Uterus (tissue), 4 donors: ENCODE data around the gene TUBA3D. TPM values are rescaled to one million over a fixed set of nuclear protein-coding genes. Genes with fewer than 3 reads are reported as not detected.
"Not testable (repeated sequence)": the region's sequence is repeated elsewhere in the genome, so short reads cannot be mapped to it uniquely, and the experiment has no call there.

ENCODE experiments used
- DNase-seq, 2 donors: peaks; one replicate each; pipeline ENCODE4 v3.0.0-alpha.2; 2019 to 2020
- H3K27ac ChIP-seq, 2 donors: fragments of 200-600 bp; sonication (generic); 1 replicate in 1 of 2; 2 replicates in 1 of 2; pipeline ENCODE4 v1.5.1; 2016 to 2018
- H3K27me3 ChIP-seq, 2 donors: fragments of 200-600 bp; sonication (generic); one replicate each; pipeline ENCODE4 v1.5.1; 2018 to 2019; ENCODE audit warnings: control low read depth in 1 of 2
- H3K36me3 ChIP-seq, 2 donors: fragments of 200-600 bp; sonication (generic); one replicate each; pipeline ENCODE4 v1.5.1; 2019; ENCODE audit warnings: control low read depth in 1 of 2
- H3K4me1 ChIP-seq, 2 donors: fragments of 200-600 bp; sonication (generic); one replicate each; pipeline ENCODE4 v1.5.1; 2018 to 2019; ENCODE audit warnings: control low read depth in 1 of 2
- H3K4me3 ChIP-seq, 2 donors: fragments of 200-600 bp; sonication (generic); 1 replicate in 1 of 2; 2 replicates in 1 of 2; pipeline ENCODE4 v1.5.1; 2018 to 2019; ENCODE audit warnings: mild to moderate bottlenecking in 1 of 2
- H3K9me3 ChIP-seq, 2 donors: fragments of 200-600 bp; sonication (generic); one replicate each; pipeline ENCODE4 v1.5.1; 2019; ENCODE audit warnings: control low read depth in 1 of 2
- POLR2A ChIP-seq, 2 donors: fragments of 450-650 bp; IDR thresholded peaks; one replicate each; pipeline ENCODE4 v1.6.1; 2016; ENCODE audit warnings: antibody characterized with exemption in 2 of 2, mild to moderate bottlenecking in 1 of 2, moderate library complexity in 1 of 2
- intact Hi-C: fragments of 100-400 bp; cut with DNase I; formaldehyde crosslinking; loops from one replicate; pipeline ENCODE4 v1.15.1; 2023; ENCODE audit warnings: low total_unique reads
- total RNA-seq, 4 donors: library from RNA; depleted of rRNA in 3 of 4; stranded (reverse); fragments of >200 nt in 3 of 4; gene quantifications; one replicate each; pipeline versions ENCODE4 v1.1.0 to v1.2.4, GENCODE V29; 2014 to 2023
- TF ChIP-seq, protein P1 (sequence below), 4 experiments: fragments of 200-600 bp in 2 of 4; fragments of 450-650 bp in 2 of 4; sonication (generic) in 2 of 4; IDR thresholded peaks; one replicate each; pipeline ENCODE4 v1.5.1; 2016 to 2019; ENCODE audit warnings: antibody characterized with exemption in 4 of 4, mild to moderate bottlenecking in 2 of 4, moderate library complexity in 1 of 4
- donor health status: DM: yes; HTN: yes; CAD: no.

TUBA3D gene
- total RNA-seq, 4 donors from 2014 or later: 1.0 to 30.3 (median 9.3) TPM

DNA sequence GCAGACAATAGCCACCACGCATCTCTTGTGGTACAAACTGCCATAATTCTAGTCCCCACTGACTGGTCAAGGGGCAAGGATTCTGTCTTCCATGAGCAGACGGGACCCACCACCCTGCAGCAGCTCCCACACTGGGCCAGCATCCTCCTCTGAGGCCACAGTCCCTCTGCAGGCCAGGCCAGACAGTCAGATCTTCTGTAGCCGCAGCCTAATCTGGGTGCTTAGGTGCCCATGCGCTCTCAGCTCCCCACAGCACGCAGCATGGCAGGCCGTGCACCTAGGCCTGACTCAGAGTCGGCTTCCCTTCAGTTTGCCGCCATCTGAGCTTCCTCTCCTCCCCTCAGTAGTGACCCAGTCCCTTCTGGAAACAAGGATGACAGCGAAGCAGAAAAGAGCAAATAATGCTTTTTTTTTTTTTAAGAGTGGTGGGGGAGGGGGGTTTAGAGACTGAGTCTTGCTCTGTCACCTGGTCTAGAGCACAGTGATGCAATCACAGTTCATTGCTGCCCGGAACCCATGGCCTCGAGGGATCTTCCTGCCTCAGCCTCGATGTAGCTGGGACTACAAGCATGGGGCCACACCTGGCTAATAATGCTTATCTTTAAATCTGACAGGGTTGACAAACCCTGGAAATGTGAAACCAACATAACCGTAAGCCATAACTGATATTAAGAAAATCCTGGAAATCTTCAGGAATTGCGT is 10.4 kb downstream of the TUBA3D start:
- H3K36me3 ChIP-seq, H3K4me1 ChIP-seq, H3K4me3 ChIP-seq, H3K27ac ChIP-seq, intact Hi-C loops, H3K9me3 ChIP-seq, DNase-seq, H3K27me3 ChIP-seq: not testable (repeated sequence)

DNA sequence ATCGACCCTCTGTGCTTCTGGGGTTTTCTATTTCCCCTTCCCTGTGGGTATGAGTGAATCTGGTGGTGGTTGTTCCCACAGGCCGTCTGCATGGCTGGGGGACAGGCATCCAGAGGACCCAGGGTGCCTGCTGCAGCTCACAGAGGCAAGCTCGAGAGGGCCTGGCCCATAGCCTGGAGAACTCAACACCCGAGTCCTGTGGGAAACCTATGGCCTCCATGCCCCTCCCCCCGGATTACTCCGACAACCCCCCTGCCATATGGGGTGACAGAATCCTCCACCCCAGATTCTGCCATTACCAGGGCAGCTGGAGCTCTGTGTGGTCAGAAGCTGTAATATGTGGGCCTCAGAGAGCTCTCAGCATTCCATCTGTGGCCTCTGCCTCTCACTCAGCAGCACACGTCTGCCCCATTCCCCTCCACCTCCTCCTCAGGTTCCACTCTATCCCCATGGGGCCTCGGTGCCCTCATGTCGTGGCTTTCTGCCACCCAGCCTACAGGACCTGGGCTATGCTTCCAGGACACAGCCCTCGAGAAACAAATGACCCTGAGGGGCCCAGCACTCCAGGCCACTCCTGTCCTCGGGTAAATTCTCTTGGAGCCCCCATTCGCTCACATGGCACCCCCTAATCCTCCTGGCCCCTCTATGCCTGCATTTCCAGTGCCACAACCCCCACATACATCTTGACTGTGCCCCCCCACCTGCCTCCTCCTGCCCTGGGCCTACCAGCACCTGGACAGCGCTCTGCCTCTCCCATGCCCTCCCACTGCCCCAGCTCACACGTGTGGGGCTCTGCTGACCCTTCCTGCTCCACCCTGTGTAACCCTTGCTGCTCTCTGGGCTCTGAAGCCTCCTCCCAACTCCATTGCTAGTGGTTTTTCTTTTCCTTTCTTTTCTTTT is 12.6 kb downstream of the TUBA3D start:
- Histone ChIP-seq H3K9me3 (no peaks in the 10 kb centered on the region), H3K27me3 (no peaks in the 10 kb centered on the region), H3K36me3 (no peaks in the 10 kb centered on the region), H3K27ac (no peak overlapping the region), H3K4me3 (no peak overlapping the region), H3K4me1 (no peaks in the 10 kb centered on the region)
- TF ChIP-seq, protein P1, sequence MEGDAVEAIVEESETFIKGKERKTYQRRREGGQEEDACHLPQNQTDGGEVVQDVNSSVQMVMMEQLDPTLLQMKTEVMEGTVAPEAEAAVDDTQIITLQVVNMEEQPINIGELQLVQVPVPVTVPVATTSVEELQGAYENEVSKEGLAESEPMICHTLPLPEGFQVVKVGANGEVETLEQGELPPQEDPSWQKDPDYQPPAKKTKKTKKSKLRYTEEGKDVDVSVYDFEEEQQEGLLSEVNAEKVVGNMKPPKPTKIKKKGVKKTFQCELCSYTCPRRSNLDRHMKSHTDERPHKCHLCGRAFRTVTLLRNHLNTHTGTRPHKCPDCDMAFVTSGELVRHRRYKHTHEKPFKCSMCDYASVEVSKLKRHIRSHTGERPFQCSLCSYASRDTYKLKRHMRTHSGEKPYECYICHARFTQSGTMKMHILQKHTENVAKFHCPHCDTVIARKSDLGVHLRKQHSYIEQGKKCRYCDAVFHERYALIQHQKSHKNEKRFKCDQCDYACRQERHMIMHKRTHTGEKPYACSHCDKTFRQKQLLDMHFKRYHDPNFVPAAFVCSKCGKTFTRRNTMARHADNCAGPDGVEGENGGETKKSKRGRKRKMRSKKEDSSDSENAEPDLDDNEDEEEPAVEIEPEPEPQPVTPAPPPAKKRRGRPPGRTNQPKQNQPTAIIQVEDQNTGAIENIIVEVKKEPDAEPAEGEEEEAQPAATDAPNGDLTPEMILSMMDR (IDR thresholded peaks at IDR 0.05): no peak
- no peak for TF ChIP-seq POLR2A (IDR thresholded peaks at IDR 0.05)
- intact Hi-C loops: no loop called here
- DNase-seq: no peak

DNA sequence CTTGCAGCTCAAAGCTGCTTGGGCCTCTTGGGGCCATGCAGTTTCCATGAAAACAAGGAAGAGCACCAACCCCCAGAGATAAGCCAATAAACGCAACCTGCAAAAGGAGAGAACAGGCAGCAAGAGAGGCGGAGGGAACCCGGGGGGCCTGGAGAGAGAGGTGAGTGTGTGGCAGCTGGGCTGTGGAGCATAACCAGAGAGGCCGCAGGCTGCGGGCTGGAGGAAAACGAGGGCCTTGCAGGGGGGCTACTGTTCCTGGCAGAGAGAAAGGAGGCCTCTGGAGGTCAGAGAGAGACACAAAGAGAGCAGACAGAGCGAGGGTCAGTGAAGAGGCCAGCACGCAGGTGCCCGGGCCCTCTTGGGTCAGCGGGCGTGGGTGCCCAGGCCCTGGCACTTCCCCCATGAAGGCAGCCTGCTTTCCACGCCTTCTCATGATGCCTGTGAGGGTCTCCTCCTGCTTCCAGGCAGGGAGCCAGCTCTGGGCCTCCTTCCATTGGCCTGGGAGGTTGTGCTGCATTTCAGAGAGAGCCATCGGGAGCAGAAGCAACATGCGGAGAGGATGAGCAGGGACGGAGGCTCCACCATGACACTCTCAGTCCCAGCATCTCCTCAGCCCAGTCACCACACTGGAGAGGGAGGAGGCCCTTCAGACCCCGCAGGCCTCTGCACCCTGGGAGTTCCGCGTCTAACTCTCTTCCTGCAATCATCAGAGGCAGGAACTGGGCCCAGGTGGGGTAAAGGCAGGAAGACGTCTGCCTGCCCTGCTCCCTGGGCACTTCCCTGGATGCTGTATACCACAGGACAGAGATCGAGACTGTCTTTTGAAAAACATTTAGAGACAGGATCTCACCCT is 14.9 kb downstream of the TUBA3D start:
- H3K36me3 ChIP-seq, H3K27me3 ChIP-seq, H3K9me3 ChIP-seq, intact Hi-C loops, H3K4me1 ChIP-seq: not testable (repeated sequence)
- H3K4me3 ChIP-seq: peak overlapping the region; percentile 30 to 76
- H3K27ac ChIP-seq: peak overlapping the region in 1 of 2 donors; percentile 38
- peak in 1 of 2 donors; percentile 40 for DNase-seq

DNA sequence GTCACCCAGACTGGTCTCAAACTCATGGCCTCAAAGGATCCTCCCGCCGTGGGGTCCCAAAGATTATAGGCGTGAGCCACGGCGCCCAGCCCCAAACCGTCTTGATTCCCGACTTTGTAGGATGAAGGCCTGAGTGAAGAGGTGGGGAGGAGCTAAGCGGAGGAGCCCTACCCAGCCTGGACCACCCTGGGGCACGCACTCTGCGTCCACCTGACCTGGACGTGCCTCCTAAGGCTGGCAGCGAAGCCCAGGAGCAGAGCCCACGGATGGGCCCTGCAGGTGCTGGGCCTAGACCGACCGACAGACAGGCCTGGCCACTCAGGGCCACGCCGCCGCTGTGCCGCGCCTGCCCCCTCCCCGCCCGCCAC is 15.5 kb downstream of the TUBA3D start:
- H3K27me3 ChIP-seq, H3K4me1 ChIP-seq, DNase-seq, H3K36me3 ChIP-seq, intact Hi-C loops, H3K9me3 ChIP-seq: not testable (repeated sequence)
- Histone ChIP-seq H3K4me3 (peak overlapping the region; percentile 30 to 76), H3K27ac (peak overlapping the region in 1 of 2 donors; percentile 38)

DNA sequence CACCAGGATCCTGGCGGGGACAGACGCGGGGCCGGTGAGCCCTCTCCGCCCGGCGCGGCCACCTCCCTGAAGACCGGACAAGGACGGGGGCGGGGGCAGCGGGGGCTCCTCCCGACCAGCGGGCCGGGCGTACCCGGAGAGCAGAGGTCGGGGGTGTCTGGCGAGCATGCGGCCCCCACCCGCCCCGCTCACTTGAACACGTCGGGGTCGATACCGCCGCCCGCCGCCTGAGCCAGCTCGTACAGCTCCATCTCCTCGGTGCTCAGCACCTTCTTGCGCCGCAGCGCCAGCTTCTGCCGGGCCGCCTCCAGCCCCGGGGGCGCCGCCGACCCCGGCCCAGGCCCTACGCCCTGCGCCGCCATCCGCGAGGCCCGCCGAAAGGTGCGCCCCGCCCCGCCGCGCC is 16.1 kb downstream of the TUBA3D start, which contains the start of gene MZT2A:
MZT2A (minus strand) TSS at position 383 of the 403 bp plus-strand sequence; CDS start at position 362, 21 bp downstream.
- H3K36me3 ChIP-seq, intact Hi-C loops, H3K4me1 ChIP-seq, H3K9me3 ChIP-seq, DNase-seq, H3K27me3 ChIP-seq: not testable (repeated sequence)
- Histone ChIP-seq H3K27ac (peak within 1 kb of the TSS; percentile 88 to 92), H3K4me3 (peak within 1 kb of the TSS; percentile 74 to 76)

GRCh38 chr2:131492418-131493198 is 16.7 kb downstream of the TUBA3D start:
- H3K27ac ChIP-seq: peak overlapping the region; percentile 88 to 92
- no peaks in the 10 kb centered on the region for H3K4me1 ChIP-seq
- peak; percentile 87 to 93 for DNase-seq
- H3K27me3 ChIP-seq: no peaks in the 10 kb centered on the region
- peak overlapping the region; percentile 74 to 76 for H3K4me3 ChIP-seq
- H3K9me3 ChIP-seq: no peaks in the 10 kb centered on the region
- no peaks in the 10 kb centered on the region for H3K36me3 ChIP-seq
- TF ChIP-seq, protein P1 (IDR thresholded peaks at IDR 0.05): peak; percentile 57 to 85 (median 79)
- peak in 1 of 2 donors; percentile 38 for TF ChIP-seq POLR2A (IDR thresholded peaks at IDR 0.05)
- intact Hi-C loops: no loop called here
